ENCODE data around the gene IGF2BP2.
"Not testable (repeated sequence)": the region's sequence is repeated elsewhere in the genome, so short reads cannot be mapped to it uniquely, and the experiment has no call there.

The IGF2BP2 gene

GRCh38 chr3:185798831-185799110 lies 26.1 kb downstream of the IGF2BP2 start:
- DNase-seq (ENCODE audit: low read depth in 2 of 2), result not testable (repeated sequence)

- DNase-seq (ENCODE audit: low read depth in 2 of 2), result no peak
Measured at GRCh38 chr3:185797993-185798830, 26.6 kb downstream of the IGF2BP2 start.

GRCh38 chr3:185797108-185797881 lies 27.5 kb downstream of the IGF2BP2 start:
- no peak for DNase-seq (ENCODE audit: low read depth in 2 of 2)

GRCh38 chr3:185796431-185797107 lies 28.3 kb downstream of the IGF2BP2 start:
- DNase-seq (ENCODE audit: low read depth in 2 of 2), result no peak

- no peak for DNase-seq (ENCODE audit: low read depth in 2 of 2)
Measured at GRCh38 chr3:185793381-185793780, 31.5 kb downstream of the IGF2BP2 start.

- DNase-seq (ENCODE audit: low read depth in 2 of 2), result no peak
Measured at GRCh38 chr3:185792955-185793354, 31.9 kb downstream of the IGF2BP2 start.

GRCh38 chr3:185789891-185790830 lies 34.7 kb downstream of the IGF2BP2 start:
- DNase-seq (ENCODE audit: low read depth in 2 of 2), result no peak

GRCh38 chr3:185789134-185789533 lies 35.7 kb downstream of the IGF2BP2 start:
- no peak for DNase-seq (ENCODE audit: low read depth in 2 of 2)

GRCh38 chr3:185788292-185788691 lies 36.5 kb downstream of the IGF2BP2 start:
- DNase-seq (ENCODE audit: low read depth in 2 of 2), result no peak

- no peak for DNase-seq (ENCODE audit: low read depth in 2 of 2)
Measured at GRCh38 chr3:185786956-185787877, 37.6 kb downstream of the IGF2BP2 start.

GRCh38 chr3:185786258-185786657 lies 38.6 kb downstream of the IGF2BP2 start:
- not testable (repeated sequence) for DNase-seq (ENCODE audit: low read depth in 2 of 2)

- DNase-seq (ENCODE audit: low read depth in 2 of 2), result no peak
Measured at GRCh38 chr3:185784317-185784716, 40.5 kb downstream of the IGF2BP2 start.

GRCh38 chr3:185781759-185782158 lies 43.1 kb downstream of the IGF2BP2 start:
- DNase-seq (ENCODE audit: low read depth in 2 of 2), result no peak

- DNase-seq (ENCODE audit: low read depth in 2 of 2), result no peak
Measured at GRCh38 chr3:185779461-185779860, 45.4 kb downstream of the IGF2BP2 start.

GRCh38 chr3:185778821-185779220 lies 46.0 kb downstream of the IGF2BP2 start:
- no peak for DNase-seq (ENCODE audit: low read depth in 2 of 2)

GRCh38 chr3:185778094-185778493 lies 46.7 kb downstream of the IGF2BP2 start:
- no peak for DNase-seq (ENCODE audit: low read depth in 2 of 2)

GRCh38 chr3:185770109-185770508 lies 54.7 kb downstream of the IGF2BP2 start:
- no peak for DNase-seq (ENCODE audit: low read depth in 2 of 2)

GRCh38 chr3:185768578-185768982 lies 56.3 kb downstream of the IGF2BP2 start:
- peak; percentile 39 to 51 for DNase-seq (ENCODE audit: low read depth in 2 of 2)

GRCh38 chr3:185767002-185767688 lies 57.7 kb downstream of the IGF2BP2 start:
- no peak for DNase-seq (ENCODE audit: low read depth in 2 of 2)
